ENCODE data around the gene OPRPN. TPM values are rescaled to one million over a fixed set of nuclear protein-coding genes. Genes with fewer than 3 reads are reported as not detected.

Gene OPRPN
- total RNA-seq, 2 experiments from 2014 or later = not detected

GRCh38 chr4:70367813-70368212, 29.9 kb upstream of the OPRPN start:
- CTCF ChIA-PET = no interaction called here
- H3K4me3 ChIP-seq (ENCODE audit: low read length) = no peak overlapping the region

GRCh38 chr4:70371987-70372386, 25.8 kb upstream of the OPRPN start:
- intact Hi-C loops (cut with DNase I, micrococcal nuclease) = no loop called here
- Mint-ChIP-seq H3K27ac (no peak overlapping the region), H3K4me3 (no peak overlapping the region), H3K36me3 (ENCODE audit: low read depth) (no peaks in the 10 kb centered on the region), H3K27me3 (no peaks in the 10 kb centered on the region), H3K4me1 (ENCODE audit: low read depth) (no peaks in the 10 kb centered on the region), H3K9me3 (peaks cover 3% of the 10 kb centered on the region)
- ChIA-PET CTCF (no interaction called here), POLR2A (no interaction called here)
- no peak for ATAC-seq (ENCODE audit: poor library complexity)
- no peak for DNase-seq
- no peak for TF ChIP-seq CTCF (IDR thresholded peaks at IDR 0.05)
- H3K27me3 ChIP-seq (ENCODE audit: control insufficient read depth in 1 of 2, insufficient read depth in 2 of 2, low read length in 2 of 2) = no peaks in the 10 kb centered on the region
- no peak overlapping the region for H3K4me3 ChIP-seq (ENCODE audit: low read length)
- no peak overlapping the region for H3K27ac ChIP-seq (ENCODE audit: low read depth in 1 of 2, low read length in 2 of 2)
- H3K36me3 ChIP-seq (ENCODE audit: insufficient read depth, low read length) = no peaks in the 10 kb centered on the region
- H3K9me3 ChIP-seq (ENCODE audit: control insufficient read depth in 1 of 2, insufficient read depth in 1 of 2, low read length in 2 of 2) = no peaks in the 10 kb centered on the region
- no peaks in the 10 kb centered on the region for H3K4me1 ChIP-seq (ENCODE audit: insufficient read depth, low read length)

More at GRCh38 chr4:70367813-70368212, 29.9 kb upstream of the OPRPN start:
- intact Hi-C loops (cut with DNase I, micrococcal nuclease) = no loop called here
- no peaks in the 10 kb centered on the region for H3K36me3 ChIP-seq (ENCODE audit: insufficient read depth, low read length)
- H3K27me3 ChIP-seq (ENCODE audit: control insufficient read depth in 1 of 2, insufficient read depth in 2 of 2, low read length in 2 of 2) = no peaks in the 10 kb centered on the region
- Mint-ChIP-seq H3K9me3 (no peaks in the 10 kb centered on the region), H3K27me3 (no peaks in the 10 kb centered on the region), H3K4me1 (ENCODE audit: low read depth) (no peaks in the 10 kb centered on the region), H3K4me3 (no peak overlapping the region), H3K36me3 (ENCODE audit: low read depth) (no peaks in the 10 kb centered on the region), H3K27ac (no peak overlapping the region)
- no peak overlapping the region for H3K27ac ChIP-seq (ENCODE audit: low read depth in 1 of 2, low read length in 2 of 2)
- POLR2A ChIA-PET = no interaction called here
- DNase-seq (no peak), ATAC-seq (ENCODE audit: poor library complexity) (no peak)
- no peak for TF ChIP-seq CTCF (IDR thresholded peaks at IDR 0.05)
- no peaks in the 10 kb centered on the region for H3K9me3 ChIP-seq (ENCODE audit: control insufficient read depth in 1 of 2, insufficient read depth in 1 of 2, low read length in 2 of 2)
- H3K4me1 ChIP-seq (ENCODE audit: insufficient read depth, low read length) = no peaks in the 10 kb centered on the region

GRCh38 chr4:70372760-70373159, 25.0 kb upstream of the OPRPN start:
- intact Hi-C loops (cut with DNase I, micrococcal nuclease) = no loop called here
- no peak for TF ChIP-seq CTCF (IDR thresholded peaks at IDR 0.05)

More at GRCh38 chr4:70372760-70373159, 25.0 kb upstream of the OPRPN start:
- H3K27me3 Mint-ChIP-seq = no peaks in the 10 kb centered on the region
- H3K4me3 Mint-ChIP-seq = no peak overlapping the region
- no peaks in the 10 kb centered on the region for H3K4me1 Mint-ChIP-seq (ENCODE audit: low read depth)
- H3K27ac ChIP-seq (ENCODE audit: low read depth in 1 of 2, low read length in 2 of 2) = no peak overlapping the region
- H3K27ac Mint-ChIP-seq = no peak overlapping the region
- no peaks in the 10 kb centered on the region for H3K36me3 Mint-ChIP-seq (ENCODE audit: low read depth)
- no peak overlapping the region for H3K4me3 ChIP-seq (ENCODE audit: low read length)
- POLR2A ChIA-PET = no interaction called here
- H3K4me1 ChIP-seq (ENCODE audit: insufficient read depth, low read length) = no peaks in the 10 kb centered on the region
- CTCF ChIA-PET = no interaction called here
- H3K9me3 ChIP-seq (ENCODE audit: control insufficient read depth in 1 of 2, insufficient read depth in 1 of 2, low read length in 2 of 2) = no peaks in the 10 kb centered on the region
- DNase-seq (no peak), ATAC-seq (ENCODE audit: poor library complexity) (no peak)
- H3K36me3 ChIP-seq (ENCODE audit: insufficient read depth, low read length) = no peaks in the 10 kb centered on the region
- H3K9me3 Mint-ChIP-seq = peaks cover 3% of the 10 kb centered on the region
- no peaks in the 10 kb centered on the region for H3K27me3 ChIP-seq (ENCODE audit: control insufficient read depth in 1 of 2, insufficient read depth in 2 of 2, low read length in 2 of 2)

Measured in CD4-positive, alpha-beta T cell (primary cell).